GM23338 (cell line): ENCODE measurements around the gene IL17A. TPM values are rescaled to one million over a fixed set of nuclear protein-coding genes. Genes with fewer than 3 reads are reported as not detected.

Source experiments
- ATAC-seq: fragments of 200-7000 bp; cut with Tn5 transposase; 3 replicates; pipeline ENCODE4 v1.9.1; 2020
- DNase-seq: peaks from one replicate; pipeline ENCODE4 v3.0.0-alpha.2; 2015; ENCODE audit warnings: low spot score
- H2AFZ ChIP-seq: fragments of 200-600 bp; sonication (generic); 2 replicates; pipeline ENCODE4 v1.8.0; 2016; ENCODE audit warnings: antibody characterized with exemption, mild to moderate bottlenecking, moderate library complexity
- H3F3A ChIP-seq: fragments of 200-600 bp; sonication (generic); replicated peaks from 2 replicates; pipeline ENCODE4 v1.8.0; 2017; ENCODE audit warnings: antibody characterized with exemption, mixed run types, low read depth
- H3K27ac ChIP-seq: fragments of 200-600 bp; sonication (generic); 2 replicates; pipeline ENCODE4 v1.6.1; 2016; ENCODE audit warnings: low read depth
- H3K27me3 ChIP-seq: fragments of 200-600 bp; sonication (generic); 2 replicates; pipeline ENCODE4 v1.8.0; 2016; ENCODE audit warnings: mild to moderate bottlenecking, mixed run types, moderate library complexity; ENCODE audit not compliant: insufficient read depth
- H3K36me3 ChIP-seq: fragments of 200-600 bp; sonication (generic); 2 replicates; pipeline ENCODE4 v1.8.0; 2016; ENCODE audit warnings: mild to moderate bottlenecking; ENCODE audit not compliant: insufficient read depth
- H3K4me1 ChIP-seq: fragments of 200-600 bp; sonication (generic); 2 replicates; pipeline ENCODE4 v1.8.0; 2016; ENCODE audit warnings: mild to moderate bottlenecking, moderate library complexity; ENCODE audit not compliant: insufficient read depth
- H3K4me2 ChIP-seq: fragments of 200-600 bp; sonication (generic); 2 replicates; pipeline ENCODE4 v1.7.1; 2017; ENCODE audit warnings: mixed run types
- H3K4me3 ChIP-seq: fragments of 200-600 bp; sonication (generic); 2 replicates; pipeline ENCODE4 v1.6.1; 2016; ENCODE audit warnings: mixed run types
- H3K79me2 ChIP-seq: fragments of 200-600 bp; sonication (generic); replicated peaks from 2 replicates; pipeline ENCODE4 v1.8.0; 2017; ENCODE audit warnings: mild to moderate bottlenecking; ENCODE audit not compliant: insufficient read depth
- H3K9me2 ChIP-seq: fragments of 200-600 bp; sonication (generic); 2 replicates; pipeline ENCODE4 v1.8.0; 2017; ENCODE audit not compliant: insufficient read depth
- H4K20me1 ChIP-seq: fragments of 200-600 bp; sonication (generic); replicated peaks from 2 replicates; pipeline ENCODE4 v1.8.0; 2017; ENCODE audit warnings: mild to moderate bottlenecking; ENCODE audit not compliant: insufficient read depth
- H3K27ac Mint-ChIP-seq: 2 replicates; pipeline ENCODE4 v1.8.0; 2020; ENCODE audit warnings: inconsistent platforms, mild to moderate bottlenecking, moderate library complexity, mixed read lengths
- H3K27me3 Mint-ChIP-seq: 3 replicates; pipeline ENCODE4 v1.8.0; 2022; ENCODE audit warnings: low read depth, mild to moderate bottlenecking, moderate library complexity, mixed read lengths, inconsistent platforms; ENCODE audit not compliant: insufficient read depth, poor library complexity
- H3K36me3 Mint-ChIP-seq: 3 replicates; pipeline ENCODE4 v1.8.0; 2021; ENCODE audit warnings: low read depth, mild to moderate bottlenecking, inconsistent platforms, moderate library complexity, mixed read lengths
- H3K4me1 Mint-ChIP-seq: 3 replicates; pipeline ENCODE4 v1.8.0; 2020; ENCODE audit warnings: mild to moderate bottlenecking, inconsistent platforms, mixed read lengths
- H3K4me3 Mint-ChIP-seq: 3 replicates; pipeline ENCODE4 v1.8.0; 2021; ENCODE audit warnings: moderate library complexity, mild to moderate bottlenecking, inconsistent platforms, mixed read lengths
- H3K9me3 Mint-ChIP-seq: 3 replicates; pipeline ENCODE4 v1.8.0; 2020; ENCODE audit warnings: moderate library complexity, mild to moderate bottlenecking, inconsistent platforms, mixed read lengths
- CTCF ChIP-seq, 2 experiments: fragments of 200-600 bp in 1 of 2; sonication (generic) in 1 of 2; conservative IDR thresholded peaks; 2 replicates each; pipeline versions ENCODE4 v1.5.1 to v1.6.1; 2016 to 2017; ENCODE audit warnings: antibody characterized with exemption in 2 of 2, low read depth in 2 of 2, mild to moderate bottlenecking in 2 of 2, moderate library complexity in 1 of 2
- ETS1 ChIP-seq: IDR thresholded peaks from 2 replicates; pipeline ENCODE4 v1.6.1; 2016; ENCODE audit warnings: antibody characterized with exemption
- EZH2 ChIP-seq: fragments of 200-600 bp; sonication (generic); IDR thresholded peaks from one replicate; pipeline ENCODE4 v1.8.0; 2017; ENCODE audit warnings: antibody characterized with exemption, mild to moderate bottlenecking, low read depth; ENCODE audit not compliant: unreplicated experiment
- EZH2phosphoT487 ChIP-seq: fragments of 200-600 bp; sonication (generic); IDR thresholded peaks from one replicate; pipeline ENCODE4 v1.8.1; 2018; ENCODE audit warnings: antibody characterized with exemption; ENCODE audit not compliant: unreplicated experiment
- JUNB ChIP-seq: IDR thresholded peaks from one replicate; pipeline ENCODE4 v1.6.1; 2016; ENCODE audit warnings: antibody characterized with exemption; ENCODE audit not compliant: unreplicated experiment
- NANOG ChIP-seq: IDR thresholded peaks from 2 replicates; pipeline ENCODE4 v1.6.1; 2016; ENCODE audit warnings: antibody characterized with exemption, borderline replicate concordance
- REST ChIP-seq: IDR thresholded peaks from one replicate; pipeline ENCODE4 v1.6.1; 2018; ENCODE audit warnings: antibody characterized with exemption; ENCODE audit not compliant: unreplicated experiment
- STAT1 ChIP-seq: IDR thresholded peaks from one replicate; pipeline ENCODE4 v1.6.1; 2016; ENCODE audit warnings: antibody characterized with exemption; ENCODE audit not compliant: unreplicated experiment
- ZNF114 ChIP-seq: fragments of 250-450 bp; sonication (Bioruptor Pico); IDR thresholded peaks from 2 replicates; pipeline ENCODE4 v1.5.0; 2020; ENCODE audit warnings: mild to moderate bottlenecking, moderate library complexity
- ZNF331 ChIP-seq: fragments of 250-450 bp; sonication (Bioruptor Pico); IDR thresholded peaks from 2 replicates; pipeline ENCODE4 v1.5.0; 2020; ENCODE audit warnings: low read depth, mild to moderate bottlenecking, moderate library complexity
- polyA plus RNA-seq: library from polyadenylated mRNA; unstranded; fragments of >200 nt; fragmentation: Nextera tagmentation; extraction: Ambion mirVana; gene quantifications from 2 replicates; pipeline ENCODE4 v1.2.1, GENCODE V29; 2016
- total RNA-seq: library from RNA; depleted of rRNA; stranded (reverse); fragments of >200 nt; shearing (Covaris generic); gene quantifications from 2 replicates; pipeline ENCODE4 v1.2.3, GENCODE V29; 2014

The IL17A gene
- total and polyA plus RNA-seq, 2 experiments from 2014 or later = not detected

GRCh38 chr6:52155791-52156576 is 30.2 kb upstream of the IL17A start (continued):
- TF ChIP-seq REST (no peak), ZNF114 (CRISPR knock-in tag) (peak; percentile 49; the same call in 1 of the 2 replicates), ETS1 (0 out of 2 replicates have a peak, but pooled peaks have one; percentile 53)

- no peak for ATAC-seq
- TF ChIP-seq STAT1 = no peak
- TF ChIP-seq EZH2phosphoT487 = no peak
- TF ChIP-seq CTCF (conservative IDR thresholded peaks at IDR 0.05; ENCODE audit: low read depth in 2 of 2) = no peak
- no peak for TF ChIP-seq EZH2
- TF ChIP-seq NANOG = no peak
- TF ChIP-seq ZNF331 (CRISPR knock-in tag) = no peak
- TF ChIP-seq ZNF114 (CRISPR knock-in tag) = no peak
- TF ChIP-seq JUNB = no peak
Observed at GRCh38 chr6:52157301-52157941, 28.8 kb upstream of the IL17A start.

More at GRCh38 chr6:52157301-52157941, 28.8 kb upstream of the IL17A start:
- Histone ChIP-seq H3K4me1 (peaks cover 41% of the 10 kb centered on the region), H3F3A (no peaks in the 10 kb centered on the region), H3K79me2 (no peaks in the 10 kb centered on the region), H3K4me2 (peak overlapping the region; percentile 21; the same call in 1 of the 2 replicates), H3K4me3 (no peak overlapping the region), H3K27me3 (no peaks in the 10 kb centered on the region), H3K36me3 (no peaks in the 10 kb centered on the region), H3K9me2 (peaks cover 5% of the 10 kb centered on the region; the same call in 1 of the 2 replicates), H4K20me1 (no peaks in the 10 kb centered on the region), H3K27ac (no peak overlapping the region), H2AFZ (peak overlapping the region; percentile 4)
- Mint-ChIP-seq H3K9me3 (peaks cover 24% of the 10 kb centered on the region), H3K27me3 (peaks cover 2% of the 10 kb centered on the region), H3K4me3 (no peak overlapping the region), H3K4me1 (peaks cover 43% of the 10 kb centered on the region), H3K27ac (0 out of 2 replicates have a peak overlapping the region, but pooled peaks have one; percentile 5), H3K36me3 (peaks cover 16% of the 10 kb centered on the region; the same call in 2 of the 3 replicates)
- DNase-seq = no peak
